HG03196 (cell line): ENCODE measurements around the gene NLRP12.
"Not testable (repeated sequence)": the region's sequence is repeated elsewhere in the genome, so short reads cannot be mapped to it uniquely, and the experiment has no call there.

Source experiments
- ATAC-seq: cut with Tn5 transposase; IDR thresholded peaks from one replicate; pipeline ENCODE4 v1.9.1; 2021; ENCODE audit not compliant: unreplicated experiment

The NLRP12 gene

DNA sequence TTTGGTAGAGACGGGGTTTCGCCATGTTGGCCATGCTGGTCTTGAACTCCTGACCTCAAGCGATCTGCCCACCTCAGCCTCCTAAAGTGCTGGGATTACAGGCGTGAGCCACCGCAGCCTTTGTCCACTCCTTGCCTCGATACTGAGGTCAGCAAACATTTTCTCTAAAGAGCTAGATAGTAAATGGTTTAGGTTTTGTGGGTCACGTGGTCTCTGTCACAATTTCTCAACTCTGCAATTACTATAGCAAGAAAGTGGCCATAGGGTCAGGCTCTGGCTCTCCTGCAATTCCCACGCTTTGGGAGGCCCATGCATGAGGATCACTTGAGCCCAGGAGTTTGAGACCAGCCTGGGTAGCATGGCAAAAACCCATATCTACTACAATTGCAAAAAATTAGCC is 42.8 kb downstream of the NLRP12 start:
- ATAC-seq = not testable (repeated sequence)

DNA sequence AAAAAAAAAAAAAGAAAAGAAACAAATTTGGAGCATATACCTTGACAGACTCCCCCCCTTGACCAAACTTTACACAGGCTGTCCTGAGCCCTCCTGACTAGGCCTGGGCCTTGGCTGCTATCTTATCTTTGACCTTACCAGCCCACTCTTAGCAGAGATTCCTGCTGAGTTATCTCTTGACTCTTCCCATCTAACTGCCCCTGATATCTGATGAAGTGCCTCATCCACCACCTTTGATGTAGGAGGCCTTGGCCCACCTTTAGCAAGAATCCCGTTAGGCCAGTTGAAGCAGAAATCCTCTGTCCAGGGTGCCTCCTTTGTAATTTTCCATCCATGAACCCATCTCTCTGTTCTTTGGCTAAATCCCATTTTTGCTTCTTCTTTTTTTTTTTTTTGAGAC is 43.6 kb downstream of the NLRP12 start:
- ATAC-seq = no peak

- ATAC-seq = no peak
Observed at GRCh38 chr19:53775524-53775923, 48.6 kb downstream of the NLRP12 start.

GRCh38 chr19:53774491-53774890 is 49.6 kb downstream of the NLRP12 start:
- ATAC-seq = not testable (repeated sequence)

- no peak for ATAC-seq
Observed at GRCh38 chr19:53773999-53774398, 50.1 kb downstream of the NLRP12 start.

DNA sequence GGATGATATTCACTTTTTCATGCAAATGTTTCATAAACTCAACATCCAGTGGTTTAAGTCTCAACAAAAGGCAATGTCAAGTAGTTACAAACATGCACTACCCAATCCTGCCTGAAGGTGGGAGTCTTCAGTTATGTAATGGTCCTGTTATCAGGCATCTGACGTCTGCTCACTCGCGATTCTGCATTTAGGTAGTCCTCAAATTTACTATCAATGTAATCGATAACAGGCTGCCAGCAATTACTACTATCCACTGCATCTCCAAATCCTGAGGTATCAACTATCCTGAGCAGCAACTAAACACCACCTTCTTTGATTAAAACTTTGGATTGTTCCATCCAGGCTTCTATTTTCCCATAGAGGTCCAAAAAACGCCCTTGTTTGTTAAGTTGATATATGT is 51.2 kb downstream of the NLRP12 start:
- ATAC-seq = no peak

DNA sequence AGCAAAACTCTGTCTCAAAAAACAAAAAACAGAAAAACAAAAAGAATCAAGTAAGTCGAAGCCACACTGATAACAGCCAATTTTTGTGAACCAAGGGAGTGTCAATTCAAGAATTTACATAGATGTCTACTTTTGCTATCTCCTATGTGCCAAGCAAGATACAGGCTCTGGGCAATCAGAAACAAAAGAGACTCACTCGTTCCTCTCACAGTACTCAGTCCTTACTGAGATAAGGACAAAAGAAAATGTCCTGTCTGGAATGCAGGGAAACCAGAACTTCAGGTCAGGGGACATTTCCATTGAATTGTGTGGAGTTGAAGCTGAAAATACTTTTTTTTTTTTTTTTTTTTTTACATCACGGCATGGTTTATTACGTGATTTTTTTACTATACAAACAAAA is 53.0 kb downstream of the NLRP12 start:
- ATAC-seq = no peak

DNA sequence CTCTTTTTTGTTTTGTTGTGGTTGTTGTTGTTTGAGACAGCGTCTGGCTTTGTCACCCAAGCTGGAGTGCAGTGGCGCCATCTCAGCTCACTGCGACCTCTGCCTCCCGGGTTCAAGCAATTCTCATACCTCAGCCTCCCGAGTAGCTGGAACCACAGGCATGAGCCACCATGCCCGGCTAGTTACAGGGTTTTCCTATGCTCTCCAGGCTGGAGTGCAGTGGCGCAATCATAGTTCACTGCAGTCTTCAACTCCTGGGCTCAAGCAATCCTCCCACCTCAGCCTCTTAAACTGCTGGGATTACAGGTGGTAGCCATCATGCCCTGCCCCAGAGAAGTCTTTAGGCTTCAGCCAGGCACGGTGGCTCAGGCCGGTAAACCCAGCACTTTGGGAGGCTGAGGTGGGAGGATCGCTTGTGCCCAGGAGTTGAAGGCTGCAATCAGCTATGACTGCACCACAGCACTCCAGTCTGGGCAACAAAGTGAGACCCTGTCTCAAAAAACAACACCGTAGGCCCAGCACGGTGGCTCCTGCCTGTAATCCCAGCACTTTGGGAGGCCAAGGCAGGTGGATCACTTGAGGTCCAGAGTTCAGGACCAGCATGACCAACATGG is 54.3 kb downstream of the NLRP12 start:
- not testable (repeated sequence) for ATAC-seq

GRCh38 chr19:53768401-53768800 is 55.7 kb downstream of the NLRP12 start:
- ATAC-seq = no peak

DNA sequence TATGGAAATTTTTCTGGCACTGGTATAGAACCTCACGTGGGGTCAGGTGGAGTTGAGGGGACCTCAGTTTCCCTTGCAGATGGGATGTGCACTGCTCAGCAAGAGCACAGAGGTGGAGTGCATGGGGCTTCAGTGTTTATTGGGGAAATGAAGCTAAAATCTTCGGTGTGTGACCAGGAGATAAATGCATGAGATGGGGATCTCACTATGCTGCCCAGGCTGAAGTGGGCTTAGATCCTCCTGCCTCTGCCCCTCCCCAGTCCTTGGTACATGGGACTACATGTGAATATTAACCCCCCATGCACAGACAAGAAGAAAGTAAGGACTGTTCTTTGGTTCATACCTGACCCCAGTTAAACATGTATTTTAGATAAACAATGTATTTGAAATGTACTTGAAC is 65.1 kb downstream of the NLRP12 start:
- ATAC-seq = not testable (repeated sequence)
